GM12865 (cell line): ENCODE results near the gene INTS7.
"Not testable (repeated sequence)": the region's sequence is repeated elsewhere in the genome, so short reads cannot be mapped to it uniquely, and the experiment has no call there.

Experiments used
- DNase-seq: peaks from one replicate; pipeline ENCODE4 v3.0.0; 2010; ENCODE audit warnings: low read depth
- H3K4me3 ChIP-seq: 2 replicates; pipeline ENCODE4 v1.5.1; 2011; ENCODE audit warnings: mild to moderate bottlenecking, low read depth, low read length, control low read depth
- CTCF ChIP-seq: IDR thresholded peaks from 2 replicates; pipeline ENCODE4 v1.5.1; 2011; ENCODE audit warnings: low read length, control low read depth, low read depth, inconsistent platforms; ENCODE audit not compliant: insufficient read depth; ENCODE audit errors: missing control alignments

The INTS7 gene

GRCh38 chr1:212007178-212007577 is 28.2 kb downstream of the INTS7 start:
- no peak for DNase-seq
- TF ChIP-seq CTCF = no peak
- no peak overlapping the region for H3K4me3 ChIP-seq

DNA sequence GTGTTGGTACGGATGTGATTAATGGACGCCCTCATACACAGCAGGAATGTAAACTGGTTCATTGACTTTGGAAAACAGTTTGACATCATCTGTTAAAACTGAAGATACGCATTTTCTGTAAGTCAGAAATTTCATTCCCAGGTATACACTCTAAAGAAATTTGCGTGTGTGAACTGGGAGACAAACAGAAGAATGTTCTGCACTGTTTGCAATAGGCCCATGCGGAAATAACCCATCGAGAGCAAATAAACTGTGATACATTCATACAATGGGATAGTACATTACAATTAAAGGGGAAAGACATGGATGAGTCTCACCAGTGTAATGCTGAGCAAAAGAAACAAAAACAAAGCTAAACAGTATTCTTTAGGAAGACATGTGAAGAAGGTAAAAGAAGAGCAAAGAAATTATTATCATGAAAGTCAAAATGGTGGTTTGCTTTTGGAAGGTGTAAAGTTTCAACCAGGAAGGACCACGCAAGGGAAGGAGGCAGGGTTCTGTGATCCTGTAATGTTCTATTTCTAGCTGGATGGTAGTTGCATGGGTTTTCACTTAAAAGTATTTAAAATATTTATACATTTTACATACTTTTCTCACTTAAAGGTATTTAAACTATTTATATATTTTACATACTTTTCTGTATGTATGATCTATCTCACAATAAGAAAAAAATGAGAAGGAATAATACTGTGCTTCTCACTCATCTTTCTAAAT is 30.3 kb downstream of the INTS7 start:
- TF ChIP-seq CTCF = no peak
- no peak for DNase-seq
- H3K4me3 ChIP-seq = no peak overlapping the region

DNA sequence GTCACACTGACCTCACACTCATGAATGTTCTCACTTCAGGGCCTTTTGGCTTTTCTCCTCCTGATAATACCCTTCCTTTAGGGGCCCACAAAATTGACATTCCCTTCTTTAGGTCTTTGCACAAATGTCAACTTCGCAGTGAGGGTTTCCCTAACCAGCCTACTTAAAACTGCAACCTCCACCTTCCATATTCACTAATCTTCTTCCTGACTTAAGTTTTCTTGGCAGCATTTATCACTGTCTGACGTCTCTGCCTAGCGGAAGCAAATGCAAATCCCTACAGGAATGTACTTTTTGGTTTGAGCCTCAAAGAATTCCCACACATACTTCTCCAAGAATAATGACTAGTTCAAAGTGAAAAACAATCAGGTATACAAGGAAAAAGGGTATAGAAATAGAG is 32.8 kb downstream of the INTS7 start:
- no peak for DNase-seq
- no peak for TF ChIP-seq CTCF

DNA sequence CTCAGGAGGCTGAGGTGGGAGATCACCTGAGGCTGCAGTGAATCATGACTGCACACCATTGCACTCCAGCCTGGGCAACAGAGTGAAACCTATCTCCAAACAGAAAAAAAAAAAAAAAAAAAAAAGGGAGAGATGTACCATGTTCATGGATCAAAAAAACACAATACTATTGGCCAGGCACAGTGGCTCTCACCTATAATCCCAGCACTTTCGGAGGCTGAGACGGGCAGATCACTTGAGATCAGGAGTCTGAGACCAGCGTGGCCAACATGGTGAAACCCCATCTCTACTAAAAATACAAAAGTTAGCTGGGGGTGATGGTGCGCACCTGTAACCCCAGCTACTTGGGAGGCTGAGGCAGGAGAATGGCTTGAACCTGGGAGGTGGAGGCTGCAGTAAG is 37.9 kb downstream of the INTS7 start:
- not testable (repeated sequence) for DNase-seq, H3K4me3 ChIP-seq

More for the DNA sequence above, 32.8 kb downstream of the INTS7 start:
- H3K4me3 ChIP-seq = no peak overlapping the region

- no peak overlapping the region for H3K4me3 ChIP-seq
- DNase-seq = no peak
- TF ChIP-seq CTCF = no peak
Observed at GRCh38 chr1:211991695-211992094, 43.7 kb downstream of the INTS7 start.

DNA sequence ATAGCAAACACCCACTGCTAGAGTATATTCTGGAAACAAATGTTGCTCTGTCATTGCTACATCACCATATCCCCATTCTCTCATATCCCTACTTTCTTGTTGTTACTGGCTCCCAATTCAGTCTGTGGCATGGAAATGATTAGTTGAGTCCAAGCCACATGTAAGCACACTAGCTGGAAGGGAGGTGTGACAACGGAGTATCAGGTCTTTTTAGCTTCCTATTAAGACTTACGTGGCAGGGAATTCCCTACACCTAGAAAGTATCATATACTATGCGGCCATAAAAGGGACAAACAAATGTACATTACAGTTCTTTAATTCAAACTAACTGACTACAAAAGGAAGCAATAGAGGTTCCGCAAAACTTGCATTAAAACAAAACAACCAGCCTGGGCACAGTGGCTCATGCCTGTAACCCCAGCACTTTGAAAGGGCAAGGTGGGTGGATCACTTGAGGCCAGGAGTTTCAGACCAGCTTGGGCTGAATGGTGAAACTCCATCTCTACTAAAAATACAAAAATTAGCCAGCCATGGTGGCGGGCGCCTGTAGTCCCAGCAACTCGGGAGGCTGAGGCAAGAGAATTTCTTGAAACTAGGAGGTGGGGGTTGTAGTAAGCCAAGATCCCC is 48.6 kb downstream of the INTS7 start:
- peak; percentile 79 for DNase-seq
- no peak for TF ChIP-seq CTCF
- H3K4me3 ChIP-seq = no peak overlapping the region

GRCh38 chr1:211985556-211986264 is 49.6 kb downstream of the INTS7 start:
- 0 out of 2 replicates have a peak overlapping the region, but pooled peaks have one; percentile 5 for H3K4me3 ChIP-seq
- DNase-seq = peak; percentile 89
- TF ChIP-seq CTCF = no peak
